ENCODE results near the gene ZBTB11.

- no peak for TF ChIP-seq CTCF (IDR thresholded peaks at IDR 0.05)
- no peak for TF ChIP-seq POLR2A (IDR thresholded peaks at IDR 0.05)
- no peak for TF ChIP-seq EP300 (IDR thresholded peaks at IDR 0.05)
These were observed 44.3 kb downstream of the ZBTB11 start for GRCh38 chr3:101632586-101632985.
